H1 (cell line): ENCODE measurements around the gene ASPRV1. TPM values are rescaled to one million over a fixed set of nuclear protein-coding genes. Genes with fewer than 3 reads are reported as not detected.
A peak's percentile ranks its signal among the peaks of the same experiment; 100 is the strongest.

ENCODE experiments used
- CTCF ChIA-PET: fragments of 300-600 bp; sonication (Branson Sonifier 250); formaldehyde crosslinking; loops from one replicate; lab custom pipeline; 2021; ENCODE audit not compliant: partially characterized antibody; lab: Charles Lee
- POLR2A ChIA-PET: fragments of 300-600 bp; sonication (Branson Sonifier 250); formaldehyde crosslinking; loops from one replicate; lab custom pipeline; 2021; ENCODE audit warnings: inconsistent platforms; ENCODE audit not compliant: partially characterized antibody; lab: Charles Lee
- DNase-seq, 2 experiments: peaks; one replicate each; pipeline versions ENCODE4 v3.0.0 to v3.0.0-alpha.2; 2010 to 2022; ENCODE audit warnings: low spot score in 2 of 2, low read depth in 1 of 2, mixed read lengths in 1 of 2
- FAIRE-seq: peaks from 2 replicates; lab custom pipeline; 2011; peaks lifted over from hg19 to GRCh38; lab: Jason Lieb, UNC
- H2AFZ ChIP-seq: 2 replicates; pipeline ENCODE4 v1.8.1; 2012; ENCODE audit warnings: low read length, inconsistent platforms
- H2AK5ac ChIP-seq: 2 replicates; pipeline ENCODE4 v1.6.1; 2013; ENCODE audit warnings: low read depth, low read length
- H2BK120ac ChIP-seq: replicated peaks from 2 replicates; pipeline ENCODE3; 2013; ENCODE audit warnings: low read depth, low read length, inconsistent platforms
- H2BK12ac ChIP-seq: 2 replicates; pipeline ENCODE4 v1.6.1; 2013; ENCODE audit warnings: low read depth, low read length
- H2BK15ac ChIP-seq: 2 replicates; pipeline ENCODE4 v1.6.1; 2013; ENCODE audit warnings: low read length
- H2BK20ac ChIP-seq: 2 replicates; pipeline ENCODE4 v1.6.1; 2013; ENCODE audit warnings: low read length
- H2BK5ac ChIP-seq: 2 replicates; pipeline ENCODE4 v1.6.1; 2013; ENCODE audit warnings: low read depth, low read length
- H3K14ac ChIP-seq: 2 replicates; pipeline ENCODE4 v1.6.1; 2013; ENCODE audit warnings: inconsistent platforms; ENCODE audit not compliant: insufficient read length
- H3K18ac ChIP-seq: 2 replicates; pipeline ENCODE4 v1.6.1; 2013; ENCODE audit warnings: low read length; ENCODE audit errors: extremely low read depth
- H3K23ac ChIP-seq: 2 replicates; pipeline ENCODE4 v1.6.1; 2013; ENCODE audit warnings: inconsistent platforms; ENCODE audit not compliant: insufficient read length
- H3K23me2 ChIP-seq: 2 replicates; pipeline ENCODE4 v1.6.1; 2013; ENCODE audit warnings: low read depth, low read length
- H3K27ac ChIP-seq: 2 replicates; pipeline ENCODE4 v1.6.1; 2011; ENCODE audit warnings: low read depth, low read length, inconsistent platforms
- H3K27me3 ChIP-seq, 4 experiments: replicated peaks in 1 of 4; 1 replicate in 1 of 4; 2 replicates in 3 of 4; pipeline versions ENCODE4 v1.6.1 to v1.8.1; 2011 to 2013; ENCODE audit warnings: low read length in 3 of 4, mild to moderate bottlenecking in 3 of 4, inconsistent platforms in 2 of 4, mixed read lengths in 2 of 4, moderate library complexity in 1 of 4; ENCODE audit not compliant: control insufficient read depth in 3 of 4, insufficient read depth in 3 of 4; ENCODE audit errors: extremely low read depth in 1 of 4
- H3K36me3 ChIP-seq, 4 experiments: 2 replicates each; pipeline versions ENCODE4 v1.6.1 to v1.8.1; 2011 to 2013; ENCODE audit warnings: mild to moderate bottlenecking in 4 of 4, low read length in 3 of 4, moderate library complexity in 2 of 4, control low read depth in 1 of 4, inconsistent platforms in 1 of 4; ENCODE audit not compliant: insufficient read depth in 4 of 4, control insufficient read depth in 2 of 4
- H3K4ac ChIP-seq: replicated peaks from 2 replicates; pipeline ENCODE3; 2013; ENCODE audit warnings: low read length, low read depth, mixed read lengths, inconsistent platforms; ENCODE audit not compliant: insufficient read length
- H3K4me1 ChIP-seq, 4 experiments: replicated peaks in 1 of 4; 1 replicate in 1 of 4; 2 replicates in 3 of 4; pipeline versions ENCODE4 v1.6.1 to v1.8.1; 2011 to 2013; ENCODE audit warnings: low read length in 3 of 4, inconsistent platforms in 2 of 4, mixed read lengths in 1 of 4; ENCODE audit not compliant: insufficient read depth in 4 of 4, control insufficient read depth in 3 of 4
- H3K4me2 ChIP-seq, 2 experiments: 2 replicates each; pipeline versions ENCODE4 v1.6.1 to v1.8.1; 2011 to 2013; ENCODE audit warnings: low read depth in 2 of 2, low read length in 2 of 2, control low read depth in 1 of 2, inconsistent platforms in 1 of 2, mild to moderate bottlenecking in 1 of 2; ENCODE audit not compliant: insufficient read depth in 1 of 2
- H3K4me3 ChIP-seq, 4 experiments: fragments of 200-600, 300-600 bp in 1 of 4; sonication (generic), shearing (Covaris generic), sonication (Bioruptor Twin) in 1 of 4; 2 replicates each; pipeline versions ENCODE4 v1.5.1 to v1.8.1; 2011 to 2016; ENCODE audit warnings: low read length in 4 of 4, low read depth in 3 of 4, control low read depth in 2 of 4, inconsistent platforms in 2 of 4, mild to moderate bottlenecking in 2 of 4, mixed read lengths in 1 of 4, moderate library complexity in 1 of 4; ENCODE audit not compliant: insufficient read depth in 2 of 4; ENCODE audit errors: extremely low read depth in 1 of 4
- H3K56ac ChIP-seq: replicated peaks from 2 replicates; pipeline ENCODE3; 2013; ENCODE audit warnings: low read depth, mild to moderate bottlenecking, mixed read lengths, low read length, inconsistent platforms; ENCODE audit not compliant: insufficient read length
- H3K79me1 ChIP-seq: 2 replicates; pipeline ENCODE4 v1.6.1; 2013; ENCODE audit warnings: low read depth, low read length, control low read depth
- H3K79me2 ChIP-seq, 2 experiments: 2 replicates each; pipeline versions ENCODE4 v1.6.1 to v1.8.1; 2012 to 2013; ENCODE audit warnings: low read length in 2 of 2, mild to moderate bottlenecking in 2 of 2, inconsistent platforms in 1 of 2; ENCODE audit not compliant: insufficient read depth in 2 of 2, control insufficient read depth in 1 of 2
- H3K9ac ChIP-seq, 4 experiments: replicated peaks in 1 of 4; 1 replicate in 1 of 4; 2 replicates in 3 of 4; pipeline versions ENCODE4 v1.6.1 to v1.8.1; 2011 to 2013; ENCODE audit warnings: low read depth in 3 of 4, low read length in 3 of 4, control low read depth in 2 of 4, mild to moderate bottlenecking in 2 of 4, moderate library complexity in 2 of 4, inconsistent platforms in 1 of 4; ENCODE audit errors: extremely low read depth in 1 of 4
- H3K9me3 ChIP-seq, 2 experiments: 2 replicates each; pipeline versions ENCODE4 v1.6.1 to v1.8.1; 2012 to 2013; ENCODE audit warnings: mild to moderate bottlenecking in 2 of 2, moderate library complexity in 2 of 2, control low read depth in 1 of 2, inconsistent platforms in 1 of 2, low read depth in 1 of 2, low read length in 1 of 2, mixed read lengths in 1 of 2; ENCODE audit not compliant: insufficient read depth in 2 of 2
- H4K20me1 ChIP-seq, 2 experiments: replicated peaks in 1 of 2; 2 replicates each; pipeline versions ENCODE3 to v1.8.1; 2011 to 2013; ENCODE audit warnings: inconsistent platforms in 2 of 2, low read length in 2 of 2, mild to moderate bottlenecking in 1 of 2; ENCODE audit not compliant: insufficient read depth in 2 of 2, control insufficient read depth in 1 of 2
- H4K5ac ChIP-seq: 2 replicates; pipeline ENCODE4 v1.6.1; 2013; ENCODE audit warnings: low read length, low read depth, mixed read lengths, inconsistent platforms; ENCODE audit not compliant: insufficient read length
- H4K8ac ChIP-seq: 2 replicates; pipeline ENCODE4 v1.8.0; 2013; ENCODE audit warnings: mild to moderate bottlenecking, moderate library complexity, low read length, inconsistent platforms; ENCODE audit not compliant: insufficient read depth; ENCODE audit errors: extremely low read depth
- H4K91ac ChIP-seq: replicated peaks from 2 replicates; pipeline ENCODE3; 2013; ENCODE audit warnings: low read length, mixed read lengths, inconsistent platforms; ENCODE audit not compliant: insufficient read length
- MAFK ChIP-seq: IDR thresholded peaks from 2 replicates; pipeline ENCODE4 v1.6.1; 2012; ENCODE audit warnings: low read depth, mild to moderate bottlenecking, improper control_type of control experiment, low read length
- NANOG ChIP-seq: IDR thresholded peaks from 2 replicates; pipeline ENCODE4 v1.6.1; 2011; ENCODE audit warnings: low read length, low read depth, mild to moderate bottlenecking, inconsistent platforms; ENCODE audit not compliant: insufficient read depth, poor library complexity, severe bottlenecking
- NRF1 ChIP-seq: IDR thresholded peaks from 2 replicates; pipeline ENCODE4 v1.6.1; 2011; ENCODE audit warnings: mild to moderate bottlenecking, low read depth, low read length, improper control_type of control experiment
- PHF8 ChIP-seq: fragments of 200-600 bp; sonication (generic); conservative IDR thresholded peaks from 2 replicates; pipeline ENCODE4 v1.7.1; 2012; ENCODE audit warnings: low read depth, mild to moderate bottlenecking, inconsistent platforms, low read length, moderate library complexity
- POU5F1 ChIP-seq: IDR thresholded peaks from 2 replicates; pipeline ENCODE4 v1.6.1; 2011; ENCODE audit warnings: low read depth, mild to moderate bottlenecking, low read length, moderate library complexity
- SRF ChIP-seq: IDR thresholded peaks from 2 replicates; pipeline ENCODE4 v1.6.1; 2011; ENCODE audit warnings: mild to moderate bottlenecking, low read depth, low read length, moderate library complexity
- SUZ12 ChIP-seq: fragments of 200-600 bp; sonication (generic); IDR thresholded peaks from 2 replicates; pipeline ENCODE4 v1.6.1; 2012; ENCODE audit warnings: mild to moderate bottlenecking, inconsistent platforms, low read length, moderate library complexity, mixed read lengths
- WGBS, 2 experiments: shearing (Covaris generic) in 1 of 2; methylation state at CpG; one replicate each; pipeline versions ENCODE4 v1.1.6 to v1.1.7; 2013 to 2015; ENCODE audit warnings: low lambda C conversion rate in 2 of 2, mixed read lengths in 2 of 2, inconsistent platforms in 1 of 2, low coverage in 1 of 2, missing lambda C conversion rate in 1 of 2; ENCODE audit not compliant: insufficient replicate concordance in 2 of 2, insufficient coverage in 1 of 2, insufficient read length in 1 of 2; ENCODE audit errors: extremely low coverage in 1 of 2, missing lambda C conversion rate in 1 of 2; 5-methylcytosine and 5-hydroxymethylcytosine counted together
- polyA plus RNA-seq, 7 experiments: library from polyadenylated mRNA; depleted of rRNA in 3 of 7; stranded (reverse) in 5 of 7; unstranded in 2 of 7; fragments of >200 nt in 5 of 7; fragments of 200-250 nt in 2 of 7; gene quantifications; 1 replicate in 5 of 7; 2 replicates in 1 of 7; 4 replicates in 1 of 7; pipeline versions ENCODE4 v1.2.1 to v1.2.3, GENCODE V29; 2011 to 2013; ENCODE audit warnings: missing spikeins in 2 of 7, mixed read lengths in 2 of 7
- total RNA-seq: library from RNA; stranded (reverse); fragmentation: NEBNext Ultra II Directional; extraction: Animal tissue kit (Norgen Biotek cat#: 25700); gene quantifications from 2 replicates; pipeline ENCODE4 v1.2.1, GENCODE V29; 2021

Gene ASPRV1
- total and polyA plus RNA-seq, 2 of the 8 experiments (the other 6 are each of a cell fraction or from before 2014, with no cell fraction given): 0.59 to 0.95 TPM

DNA sequence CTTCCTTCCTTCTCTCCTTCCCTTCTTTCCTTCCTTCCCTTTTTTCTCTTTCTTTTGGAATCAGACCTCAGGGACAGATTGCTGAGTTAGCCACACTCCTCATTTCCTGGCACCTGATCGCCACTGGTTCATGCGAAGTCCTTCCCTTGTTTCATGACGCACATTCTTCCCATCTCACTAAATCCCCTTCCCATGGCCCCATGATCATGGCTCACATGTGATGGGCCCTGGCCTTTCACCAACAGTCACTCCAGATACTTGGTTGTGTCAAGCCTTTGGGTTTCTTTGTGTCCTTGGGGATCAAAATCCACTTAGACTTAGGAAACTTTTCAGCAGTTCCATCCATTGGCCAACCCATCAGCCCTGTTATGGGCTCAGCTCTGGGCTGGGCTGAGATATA is 23.8 kb upstream of the ASPRV1 start:
- H3K9ac ChIP-seq: no peak overlapping the region
- ChIA-PET POLR2A (interaction anchor here (0.7 to 3.3 kb wide), 2 partner anchors 20 to 57 kb away, joined by 6 to 8 read pairs; no protein-coding TSS in a partner anchor), CTCF (interaction anchor here (1.8 kb wide), 1 partner anchor 13 kb away, joined by 4 read pairs; no protein-coding TSS in a partner anchor)
- H2AK5ac ChIP-seq: no peak overlapping the region
- H3K56ac ChIP-seq: no peak overlapping the region
- H3K18ac ChIP-seq: peak overlapping the region; percentile 32; the same call in 1 of the 2 replicates
- no peaks in the 10 kb centered on the region for H3K79me1 ChIP-seq
- H3K23me2 ChIP-seq: peaks cover 2% of the 10 kb centered on the region; the same call in 1 of the 2 replicates
- H4K91ac ChIP-seq: no peak overlapping the region
- no peak overlapping the region for H2BK5ac ChIP-seq
- no peak overlapping the region for H4K5ac ChIP-seq
- no peak overlapping the region for H2AFZ ChIP-seq
- DNase-seq: no peak
- 82% methylated on average over 3 of the region's 3 CpGs; no CpG with 5 or more reads in 1 of the 2 experiments for WGBS, 2 experiments
- H2BK120ac ChIP-seq: no peak overlapping the region
- H2BK20ac ChIP-seq: no peak overlapping the region
- H3K23ac ChIP-seq: no peak overlapping the region
- FAIRE-seq: no peak
- H3K4me3 ChIP-seq: no peak overlapping the region
- no peaks in the 10 kb centered on the region for H3K9me3 ChIP-seq
- H3K4me1 ChIP-seq: no peaks in the 10 kb centered on the region; a peak in 1 of 7 replicates
- no peaks in the 10 kb centered on the region for H3K36me3 ChIP-seq
- no peak overlapping the region for H2BK15ac ChIP-seq
- H3K14ac ChIP-seq: no peak overlapping the region
- TF ChIP-seq NANOG: no peak
- no peak for TF ChIP-seq POU5F1
- no peak for TF ChIP-seq NRF1
- no peak for TF ChIP-seq SRF
- TF ChIP-seq SUZ12: no peak
- TF ChIP-seq MAFK: no peak
- TF ChIP-seq PHF8: no peak
- H2BK12ac ChIP-seq: no peak overlapping the region
- no peak overlapping the region for H3K4ac ChIP-seq
- no peak overlapping the region for H3K4me2 ChIP-seq
- H4K20me1 ChIP-seq: no peaks in the 10 kb centered on the region
- H3K27ac ChIP-seq: no peak overlapping the region
- no peaks in the 10 kb centered on the region; a peak in 1 of 7 replicates for H3K27me3 ChIP-seq
- no peak overlapping the region for H4K8ac ChIP-seq
- H3K79me2 ChIP-seq: no peaks in the 10 kb centered on the region
